OCI-LY1 (cell line): ENCODE data around the gene DHCR7.

Experiments used
- H2AFZ ChIP-seq: fragments of 200-600 bp; sonication (generic), shearing (Covaris generic); 2 replicates; pipeline ENCODE4 v1.6.0; 2014; ENCODE audit warnings: antibody characterized with exemption, mild to moderate bottlenecking, low read length
- H3F3A ChIP-seq: fragments of 200-600 bp; sonication (generic), shearing (Covaris generic); 2 replicates; pipeline ENCODE4 v1.6.0; 2014; ENCODE audit warnings: mild to moderate bottlenecking, antibody characterized with exemption, low read length, moderate library complexity; ENCODE audit not compliant: insufficient read depth
- H3K27ac ChIP-seq: fragments of 200-600 bp; sonication (generic); 2 replicates; pipeline ENCODE4 v1.5.1; 2014; ENCODE audit warnings: low read length, mixed run types, mild to moderate bottlenecking, low read depth; ENCODE audit not compliant: poor library complexity, severe bottlenecking
- H3K27me3 ChIP-seq: fragments of 200-600 bp; sonication (generic); 2 replicates; pipeline ENCODE4 v1.6.0; 2014; ENCODE audit warnings: antibody characterized with exemption, mild to moderate bottlenecking, low read length, moderate library complexity; ENCODE audit not compliant: insufficient read depth
- H3K36me3 ChIP-seq: fragments of 200-600 bp; sonication (generic); 2 replicates; pipeline ENCODE4 v1.6.1; 2014; ENCODE audit warnings: mild to moderate bottlenecking, antibody characterized with exemption, low read length, moderate library complexity, mixed read lengths; ENCODE audit not compliant: insufficient read depth
- H3K4me1 ChIP-seq: fragments of 200-600 bp; sonication (generic); 2 replicates; pipeline ENCODE4 v1.5.1; 2014; ENCODE audit warnings: mild to moderate bottlenecking, low read length, moderate library complexity; ENCODE audit not compliant: insufficient read depth, severe bottlenecking
- H3K4me2 ChIP-seq: fragments of 200-600 bp; sonication (generic), shearing (Covaris generic); 2 replicates; pipeline ENCODE4 v1.6.1; 2014; ENCODE audit warnings: low read length
- H3K4me3 ChIP-seq: fragments of 200-600 bp; sonication (generic); 2 replicates; pipeline ENCODE4 v1.5.1; 2014; ENCODE audit warnings: low read length, low read depth, mild to moderate bottlenecking, mixed read lengths; ENCODE audit not compliant: poor library complexity, severe bottlenecking
- H3K79me2 ChIP-seq: fragments of 200-600 bp; shearing (Covaris generic); 2 replicates; pipeline ENCODE4 v1.6.1; 2016; ENCODE audit warnings: mixed run types, low read length, mixed read lengths; ENCODE audit not compliant: insufficient read depth
- H3K9ac ChIP-seq: fragments of 200-600 bp; sonication (generic), shearing (Covaris generic); 2 replicates; pipeline ENCODE4 v1.6.1; 2014; ENCODE audit warnings: mild to moderate bottlenecking, low read length, mixed read lengths
- H3K9me2 ChIP-seq: fragments of 200-600 bp; sonication (generic), shearing (Covaris generic); 2 replicates; pipeline ENCODE4 v1.6.1; 2014; ENCODE audit warnings: low read depth, mild to moderate bottlenecking, low read length, mixed read lengths
- H3K9me3 ChIP-seq: fragments of 200-600 bp; shearing (Covaris generic); 2 replicates; pipeline ENCODE4 v1.6.1; 2014; ENCODE audit warnings: low read length, mixed read lengths
- H4K20me1 ChIP-seq: fragments of 200-600 bp; sonication (generic), shearing (Covaris generic); 2 replicates; pipeline ENCODE4 v1.6.0; 2016; ENCODE audit warnings: mild to moderate bottlenecking, low read length; ENCODE audit not compliant: insufficient read depth
- CTCF ChIP-seq: fragments of 200-600 bp; sonication (generic), shearing (Covaris generic); IDR thresholded peaks from 2 replicates; pipeline ENCODE4 v1.5.1; 2017; ENCODE audit warnings: mild to moderate bottlenecking, antibody characterized with exemption, low read length, moderate library complexity, mixed read lengths
- EZH2 ChIP-seq: fragments of 200-600 bp; sonication (generic), shearing (Covaris generic); IDR thresholded peaks from 2 replicates; pipeline ENCODE4 v1.8.0; 2017; ENCODE audit warnings: borderline replicate concordance, mixed run types, mild to moderate bottlenecking, antibody characterized with exemption, low read length, moderate library complexity, mixed read lengths

DHCR7 gene

DNA sequence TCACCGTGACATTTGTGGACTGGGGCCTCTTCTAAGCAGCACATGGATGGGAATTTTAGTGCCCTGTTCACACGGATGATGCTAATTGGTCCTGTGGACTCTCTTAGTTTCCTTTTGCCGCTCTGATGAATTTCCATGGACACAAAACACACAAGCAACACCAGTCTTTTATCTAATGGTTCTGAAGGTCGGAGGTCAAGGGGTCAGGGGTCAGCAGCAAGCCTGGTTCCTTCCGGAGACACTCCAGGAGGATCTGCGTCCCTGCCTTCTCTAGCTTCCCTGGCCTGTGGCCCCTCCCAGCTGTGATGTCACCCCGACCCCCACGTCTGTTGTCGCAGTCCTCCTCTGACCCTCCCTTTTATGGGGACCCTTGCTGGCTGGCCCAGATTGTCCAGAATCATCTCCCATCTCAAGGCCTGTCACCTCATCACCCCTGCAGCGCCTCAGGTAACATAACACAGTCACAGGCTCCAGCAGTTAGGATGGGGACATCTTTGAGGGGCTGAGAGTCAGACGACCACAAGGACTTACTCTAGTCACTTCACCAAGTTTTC is 11.7 kb upstream of the DHCR7 start:
- H3K4me2 ChIP-seq: no peak overlapping the region
- peaks cover 49% of the 10 kb centered on the region for H3K36me3 ChIP-seq
- TF ChIP-seq EZH2 (no peak), CTCF (no peak)
- H3K4me1 ChIP-seq: no peaks in the 10 kb centered on the region
- no peaks in the 10 kb centered on the region for H3K9me2 ChIP-seq
- H2AFZ ChIP-seq: no peak overlapping the region
- H3F3A ChIP-seq: no peaks in the 10 kb centered on the region
- no peaks in the 10 kb centered on the region for H3K27me3 ChIP-seq
- H3K79me2 ChIP-seq: no peaks in the 10 kb centered on the region
- no peak overlapping the region for H3K9ac ChIP-seq
- no peaks in the 10 kb centered on the region for H4K20me1 ChIP-seq
- no peaks in the 10 kb centered on the region for H3K9me3 ChIP-seq
- H3K27ac ChIP-seq: no peak overlapping the region
- no peak overlapping the region for H3K4me3 ChIP-seq

GRCh38 chr11:71459076-71459766 is 11.0 kb upstream of the DHCR7 start:
- Histone ChIP-seq H3K4me2 (no peak overlapping the region), H4K20me1 (no peaks in the 10 kb centered on the region), H3K9me2 (no peaks in the 10 kb centered on the region), H3K4me3 (no peak overlapping the region), H3K9ac (no peak overlapping the region), H3K4me1 (peaks cover 3% of the 10 kb centered on the region), H3K27me3 (no peaks in the 10 kb centered on the region), H3K79me2 (no peaks in the 10 kb centered on the region), H3K36me3 (peaks cover 50% of the 10 kb centered on the region), H2AFZ (no peak overlapping the region), H3K9me3 (no peaks in the 10 kb centered on the region), H3K27ac (no peak overlapping the region), H3F3A (no peaks in the 10 kb centered on the region)
- TF ChIP-seq CTCF (no peak), EZH2 (no peak)

DNA sequence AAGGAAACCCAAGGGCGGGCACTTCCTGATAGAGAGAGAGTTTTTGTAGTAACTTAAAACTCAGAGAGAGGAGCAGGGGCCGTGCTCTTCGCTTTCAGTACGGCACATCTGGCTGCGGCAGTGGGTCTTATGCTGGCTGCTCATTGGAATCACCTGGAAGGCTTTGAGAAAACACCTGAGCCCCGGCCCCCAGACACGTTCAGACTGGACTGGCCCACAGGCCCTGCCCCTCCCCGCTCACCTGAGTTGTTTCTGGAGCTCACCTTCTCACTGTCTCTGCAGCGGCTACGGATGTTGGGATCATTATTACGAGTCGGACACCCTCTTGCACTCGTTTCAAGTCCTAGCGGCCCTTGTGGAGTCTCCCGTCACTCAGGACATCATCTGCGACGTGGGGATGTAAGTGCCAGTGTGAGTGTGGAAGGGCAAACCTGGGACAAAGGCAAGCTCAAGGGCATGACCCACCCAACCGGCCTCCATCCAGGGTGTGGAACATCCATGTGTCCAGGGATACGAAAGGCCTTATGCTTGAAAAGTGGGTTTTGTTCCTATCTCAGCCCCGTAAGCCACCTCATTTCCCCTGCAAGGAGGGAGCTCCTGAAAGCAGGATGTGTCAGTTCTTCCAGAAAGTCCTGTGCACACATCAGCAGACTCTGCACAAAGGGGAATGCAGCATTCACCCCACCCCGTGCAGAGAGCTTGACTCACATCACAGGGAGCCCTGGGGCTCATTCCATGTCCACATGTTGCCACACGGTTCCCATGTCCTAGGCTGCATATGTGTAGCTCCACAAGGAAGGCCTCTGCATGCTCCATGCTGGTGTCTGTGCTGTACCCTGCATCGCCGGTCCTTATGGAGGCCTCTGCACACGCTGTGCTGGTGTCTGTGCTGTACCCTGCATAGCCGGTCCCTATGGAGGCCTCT is 10.2 kb upstream of the DHCR7 start:
- Histone ChIP-seq H3F3A (no peaks in the 10 kb centered on the region), H4K20me1 (no peaks in the 10 kb centered on the region), H3K9me2 (no peaks in the 10 kb centered on the region), H2AFZ (no peak overlapping the region), H3K27ac (no peak overlapping the region), H3K36me3 (peaks cover 50% of the 10 kb centered on the region), H3K9me3 (no peaks in the 10 kb centered on the region), H3K4me1 (peaks cover 11% of the 10 kb centered on the region), H3K4me2 (no peak overlapping the region), H3K9ac (no peak overlapping the region), H3K4me3 (no peak overlapping the region), H3K27me3 (no peaks in the 10 kb centered on the region), H3K79me2 (no peaks in the 10 kb centered on the region)
- TF ChIP-seq CTCF (no peak), EZH2 (no peak)
